H1 (cell line): ENCODE measurements around the gene SLC1A2. TPM values are rescaled to one million over a fixed set of nuclear protein-coding genes. Genes with fewer than 3 reads are reported as not detected.

Experiments
- BCL11A ChIP-seq, 2 experiments: IDR thresholded peaks; one replicate each; pipeline ENCODE4 v1.6.1; 2011; ENCODE audit warnings: low read depth in 2 of 2, low read length in 2 of 2, mild to moderate bottlenecking in 2 of 2
- polyA plus RNA-seq, 7 experiments: library from polyadenylated mRNA; depleted of rRNA in 3 of 7; stranded (reverse) in 5 of 7; unstranded in 2 of 7; fragments of >200 nt in 5 of 7; fragments of 200-250 nt in 2 of 7; gene quantifications; 1 replicate in 5 of 7; 2 replicates in 1 of 7; 4 replicates in 1 of 7; pipeline versions ENCODE4 v1.2.1 to v1.2.3, GENCODE V29; 2011 to 2013; ENCODE audit warnings: missing spikeins in 2 of 7, mixed read lengths in 2 of 7
- total RNA-seq: library from RNA; stranded (reverse); fragmentation: NEBNext Ultra II Directional; extraction: Animal tissue kit (Norgen Biotek cat#: 25700); gene quantifications from 2 replicates; pipeline ENCODE4 v1.2.1, GENCODE V29; 2021

Gene SLC1A2
- total and polyA plus RNA-seq, 2 of the 8 experiments (the other 6 are each of a cell fraction or from before 2014, with no cell fraction given) = 0.57 to 1.2 TPM

GRCh38 chr11:35321111-35321510 is 98.2 kb downstream of the SLC1A2 start (continued):
- TF ChIP-seq BCL11A (IDR thresholded peaks at IDR 0.05; ENCODE audit: low read depth in 2 of 2, low read length in 2 of 2) = no peak
